OCI-LY7 (cell line): ENCODE measurements around the gene ENGASE. TPM values are rescaled to one million over a fixed set of nuclear protein-coding genes. Genes with fewer than 3 reads are reported as not detected.

Source experiments
- BruUV-seq: library from RNA; stranded (reverse); fragments of 400-500 nt; replicated peaks from 2 replicates; lab custom pipeline; 2021; lab: Mats Ljungman, UMichigan
- CTCF ChIA-PET: fragments of 300-600 bp; sonication (Branson Sonifier 250); formaldehyde crosslinking; loops from one replicate; lab custom pipeline; 2022; ENCODE audit warnings: antibody characterized with exemption; ENCODE audit not compliant: unreplicated experiment; lab: Charles Lee
- POLR2A ChIA-PET: fragments of 300-600 bp; sonication (Branson Sonifier 250); formaldehyde crosslinking; loops from one replicate; lab custom pipeline; 2022; ENCODE audit warnings: antibody characterized with exemption; lab: Charles Lee
- DNase-seq: peaks from one replicate; pipeline ENCODE4 v3.0.0-alpha.2; 2015; ENCODE audit warnings: low spot score
- H2AFZ ChIP-seq: fragments of 200-600 bp; sonication (generic), shearing (Covaris generic); 2 replicates; pipeline ENCODE4 v1.6.1; 2014; ENCODE audit warnings: mild to moderate bottlenecking, antibody characterized with exemption, low read length, moderate library complexity
- H3K27ac ChIP-seq: fragments of 200-600 bp; sonication (generic); 2 replicates; pipeline ENCODE4 v1.5.1; 2014; ENCODE audit warnings: mixed run types, low read depth, mild to moderate bottlenecking, moderate library complexity, low read length, inconsistent platforms; ENCODE audit not compliant: poor library complexity, severe bottlenecking
- H3K36me3 ChIP-seq: fragments of 200-600 bp; sonication (generic); 2 replicates; pipeline ENCODE4 v1.6.1; 2014; ENCODE audit warnings: mild to moderate bottlenecking, antibody characterized with exemption, low read length, moderate library complexity, mixed read lengths; ENCODE audit not compliant: insufficient read depth
- H3K4me1 ChIP-seq: fragments of 200-600 bp; sonication (generic); 2 replicates; pipeline ENCODE4 v1.5.1; 2014; ENCODE audit warnings: mild to moderate bottlenecking, low read length; ENCODE audit not compliant: insufficient read depth, poor library complexity, severe bottlenecking
- H3K4me2 ChIP-seq: fragments of 200-600 bp; sonication (generic); 2 replicates; pipeline ENCODE4 v1.6.1; 2014; ENCODE audit warnings: mild to moderate bottlenecking, low read length
- H3K4me3 ChIP-seq: fragments of 200-600 bp; sonication (generic); 2 replicates; pipeline ENCODE4 v1.5.1; 2014; ENCODE audit warnings: mild to moderate bottlenecking, low read depth, low read length; ENCODE audit not compliant: poor library complexity, severe bottlenecking
- H3K79me2 ChIP-seq: fragments of 200-600 bp; sonication (generic); 2 replicates; pipeline ENCODE4 v1.6.1; 2016; ENCODE audit warnings: low read depth, mild to moderate bottlenecking, low read length, moderate library complexity, mixed read lengths; ENCODE audit not compliant: insufficient read depth
- H3K9me2 ChIP-seq: fragments of 200-600 bp; sonication (generic); 2 replicates; pipeline ENCODE4 v1.6.1; 2016; ENCODE audit warnings: mild to moderate bottlenecking, low read length, mixed read lengths; ENCODE audit not compliant: insufficient read depth
- H3K9me3 ChIP-seq: fragments of 200-600 bp; sonication (generic); 2 replicates; pipeline ENCODE4 v1.6.1; 2014; ENCODE audit warnings: mild to moderate bottlenecking, mixed run types, low read length, mixed read lengths
- H4K20me1 ChIP-seq: fragments of 200-600 bp; sonication (generic); 2 replicates; pipeline ENCODE4 v1.6.1; 2014; ENCODE audit warnings: mild to moderate bottlenecking, antibody characterized with exemption, low read length, moderate library complexity, mixed read lengths; ENCODE audit not compliant: insufficient read depth
- EZH2phosphoT487 ChIP-seq: fragments of 200-600 bp; sonication (generic); IDR thresholded peaks from 2 replicates; pipeline ENCODE4 v1.6.1; 2018; ENCODE audit warnings: low read depth, borderline replicate concordance, mild to moderate bottlenecking, mixed run types, antibody characterized with exemption, low read length, moderate library complexity, mixed read lengths
- intact Hi-C: fragments of 100-400 bp; cut with micrococcal nuclease; formaldehyde crosslinking; loops from one replicate; pipeline ENCODE4 v1.10.0; 2022; ENCODE audit not compliant: unreplicated experiment
- total RNA-seq, 2 experiments: library from RNA; depleted of rRNA in 1 of 2; stranded (reverse); fragments of >200 nt in 1 of 2; shearing (Covaris generic) in 1 of 2; gene quantifications; 2 replicates each; pipeline ENCODE4 v1.2.3, GENCODE V29; 2014 to 2022
- TF ChIP-seq, protein P1 (sequence below): fragments of 200-600 bp; sonication (generic); conservative IDR thresholded peaks from 2 replicates; pipeline ENCODE4 v1.5.1; 2014; ENCODE audit warnings: mild to moderate bottlenecking, antibody characterized with exemption, low read length, moderate library complexity, mixed read lengths

ENGASE gene
- total RNA-seq, 2 experiments from 2014 or later = 8.4 to 35.1 TPM

DNA sequence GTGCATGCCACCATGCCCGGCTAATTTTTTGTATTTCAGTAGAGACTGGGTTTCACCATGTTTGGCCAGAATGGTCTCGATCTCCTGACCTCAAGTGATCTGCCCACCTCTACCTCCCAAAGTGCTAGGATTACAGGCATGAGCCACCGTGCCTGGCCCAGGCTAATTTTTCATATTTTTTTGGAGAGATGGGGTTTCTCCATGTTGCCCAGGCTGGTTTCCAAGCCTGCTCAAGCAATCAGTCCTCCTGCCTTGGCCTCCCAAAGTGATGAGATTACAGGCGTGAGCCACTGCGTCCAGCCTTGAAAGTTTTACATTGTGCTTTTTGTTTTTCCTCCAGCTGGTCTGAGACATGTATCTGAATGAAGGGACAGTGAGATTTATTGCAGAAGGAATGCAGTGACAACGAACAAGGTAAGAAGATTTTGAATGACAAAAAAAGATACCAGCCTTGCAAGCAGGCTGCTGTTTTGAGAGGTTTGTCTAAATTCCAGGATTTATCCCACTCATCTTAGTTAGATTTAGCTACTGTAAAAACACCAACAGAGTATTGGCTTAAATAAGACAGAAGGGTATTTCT lies 3.4 kb upstream of the ENGASE start:
- H3K27ac ChIP-seq = no peak overlapping the region
- ChIA-PET CTCF (interaction anchor here (0.7 to 1.2 kb wide), 2 partner anchors 13 to 17 kb away, joined by 3 read pairs; no protein-coding TSS in a partner anchor), POLR2A (no interaction called here)
- no peaks in the 10 kb centered on the region for H3K79me2 ChIP-seq
- intact Hi-C loops = no loop called here
- no peaks in the 10 kb centered on the region for H3K9me3 ChIP-seq
- H3K4me3 ChIP-seq = no peak overlapping the region
- no peak overlapping the region for H2AFZ ChIP-seq
- TF ChIP-seq EZH2phosphoT487 = no peak
- TF ChIP-seq, protein P1, sequence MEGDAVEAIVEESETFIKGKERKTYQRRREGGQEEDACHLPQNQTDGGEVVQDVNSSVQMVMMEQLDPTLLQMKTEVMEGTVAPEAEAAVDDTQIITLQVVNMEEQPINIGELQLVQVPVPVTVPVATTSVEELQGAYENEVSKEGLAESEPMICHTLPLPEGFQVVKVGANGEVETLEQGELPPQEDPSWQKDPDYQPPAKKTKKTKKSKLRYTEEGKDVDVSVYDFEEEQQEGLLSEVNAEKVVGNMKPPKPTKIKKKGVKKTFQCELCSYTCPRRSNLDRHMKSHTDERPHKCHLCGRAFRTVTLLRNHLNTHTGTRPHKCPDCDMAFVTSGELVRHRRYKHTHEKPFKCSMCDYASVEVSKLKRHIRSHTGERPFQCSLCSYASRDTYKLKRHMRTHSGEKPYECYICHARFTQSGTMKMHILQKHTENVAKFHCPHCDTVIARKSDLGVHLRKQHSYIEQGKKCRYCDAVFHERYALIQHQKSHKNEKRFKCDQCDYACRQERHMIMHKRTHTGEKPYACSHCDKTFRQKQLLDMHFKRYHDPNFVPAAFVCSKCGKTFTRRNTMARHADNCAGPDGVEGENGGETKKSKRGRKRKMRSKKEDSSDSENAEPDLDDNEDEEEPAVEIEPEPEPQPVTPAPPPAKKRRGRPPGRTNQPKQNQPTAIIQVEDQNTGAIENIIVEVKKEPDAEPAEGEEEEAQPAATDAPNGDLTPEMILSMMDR = no peak
- H4K20me1 ChIP-seq = no peaks in the 10 kb centered on the region
- no peak for DNase-seq
- no peaks in the 10 kb centered on the region for H3K36me3 ChIP-seq
- no TSS peak for BruUV-seq
- H3K4me1 ChIP-seq = peaks cover 5% of the 10 kb centered on the region
- no peaks in the 10 kb centered on the region for H3K9me2 ChIP-seq
- no peak overlapping the region for H3K4me2 ChIP-seq

DNA sequence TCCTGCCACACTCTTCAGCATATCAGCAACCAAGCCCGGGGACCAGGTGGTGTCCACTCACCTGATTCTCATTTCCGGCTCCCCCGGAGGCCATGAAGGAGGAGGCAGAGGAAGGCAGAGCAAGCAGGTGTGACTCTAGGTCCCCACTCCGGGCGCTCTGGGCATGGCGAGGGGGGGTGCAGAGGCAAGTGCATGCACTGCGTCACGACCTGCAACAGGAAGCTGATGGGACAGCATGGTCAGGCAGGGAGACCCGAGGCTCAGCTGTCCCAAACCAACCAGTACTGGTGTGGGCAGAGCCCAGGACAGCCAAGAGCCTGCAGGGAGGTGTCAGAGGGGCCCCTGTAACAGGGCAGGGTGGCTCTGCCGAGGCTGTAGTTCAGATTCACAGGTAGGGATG lies 2.1 kb upstream of the ENGASE start:
- Histone ChIP-seq H3K79me2 (no peaks in the 10 kb centered on the region), H3K27ac (no peak overlapping the region), H4K20me1 (no peaks in the 10 kb centered on the region), H3K4me2 (no peak overlapping the region), H3K36me3 (no peaks in the 10 kb centered on the region), H2AFZ (no peak overlapping the region), H3K9me2 (no peaks in the 10 kb centered on the region), H3K4me1 (peaks cover 5% of the 10 kb centered on the region), H3K9me3 (no peaks in the 10 kb centered on the region), H3K4me3 (no peak overlapping the region)
- ChIA-PET CTCF (interaction anchor here (1.2 kb wide), 1 partner anchor 16 kb away, joined by 3 read pairs; no protein-coding TSS in a partner anchor), POLR2A (no interaction called here)
- no peak for DNase-seq
- BruUV-seq = no TSS peak
- TF ChIP-seq, protein P1 = no peak
- no peak for TF ChIP-seq EZH2phosphoT487
- intact Hi-C loops = no loop called here

- no peak for TF ChIP-seq EZH2phosphoT487
- TF ChIP-seq, protein P1 = no peak
- intact Hi-C loops = no loop called here
- no peaks in the 10 kb centered on the region for H3K9me2 ChIP-seq
- H3K79me2 ChIP-seq = no peaks in the 10 kb centered on the region
- ChIA-PET POLR2A (interaction anchor here (0.5 kb wide), 1 partner anchor 79 kb away, joined by 5 read pairs; no protein-coding TSS in a partner anchor), CTCF (interaction anchor here (0.6 kb wide), 1 partner anchor 164 kb away, joined by 4 read pairs; no protein-coding TSS in a partner anchor)
- H3K4me1 ChIP-seq = peaks cover 5% of the 10 kb centered on the region
- H3K27ac ChIP-seq = no peak overlapping the region
- no peaks in the 10 kb centered on the region for H4K20me1 ChIP-seq
- H3K9me3 ChIP-seq = no peaks in the 10 kb centered on the region
- BruUV-seq = no TSS peak
- no peaks in the 10 kb centered on the region for H3K36me3 ChIP-seq
- H3K4me2 ChIP-seq = no peak overlapping the region
- H2AFZ ChIP-seq = no peak overlapping the region
- no peak overlapping the region for H3K4me3 ChIP-seq
- no peak for DNase-seq
Measured at GRCh38 chr17:79073016-79073705, 1.5 kb upstream of the ENGASE start.
